Cardiac muscle cell (in vitro differentiated cells and primary cell): ENCODE measurements around the gene BTG2. TPM values are rescaled to one million over a fixed set of nuclear protein-coding genes. Genes with fewer than 3 reads are reported as not detected.
"Not testable (repeated sequence)": the region's sequence is repeated elsewhere in the genome, so short reads cannot be mapped to it uniquely, and the experiment has no call there.

ENCODE experiments used
- DNase-seq, 2 donors: peaks; one replicate each; pipeline versions ENCODE4 v3.0.0 to v3.0.0-alpha.2; 2010 to 2017; ENCODE audit warnings: low read depth in 1 of 2, low spot score in 1 of 2
- H3K27ac ChIP-seq: fragments of 200-600 bp; sonication (generic); 2 replicates; pipeline ENCODE4 v1.5.1; 2016
- H3K27me3 ChIP-seq: fragments of 200-600 bp; sonication (generic); 2 replicates; pipeline ENCODE4 v1.6.0; 2016; ENCODE audit warnings: control low read depth
- H3K36me3 ChIP-seq: fragments of 200-600 bp; sonication (generic); 2 replicates; pipeline ENCODE4 v1.5.1; 2016; ENCODE audit warnings: control low read depth
- H3K4me1 ChIP-seq: fragments of 200-600 bp; sonication (generic); 2 replicates; pipeline ENCODE4 v1.8.1; 2017; ENCODE audit warnings: low read depth, mild to moderate bottlenecking, mixed run types
- H3K4me3 ChIP-seq: fragments of 200-600 bp; sonication (generic); 2 replicates; pipeline ENCODE4 v1.5.1; 2016; ENCODE audit warnings: mild to moderate bottlenecking
- H3K9me3 ChIP-seq: fragments of 200-600 bp; sonication (generic); 2 replicates; pipeline ENCODE4 v1.5.1; 2017; ENCODE audit warnings: low read depth, mild to moderate bottlenecking, control low read depth
- polyA plus RNA-seq: library from polyadenylated mRNA; unstranded; fragments of >200 nt; fragmentation: Nextera tagmentation; extraction: Ambion mirVana; gene quantifications from 2 replicates; pipeline ENCODE4 v1.2.1, GENCODE V29; 2016
- total RNA-seq: library from RNA; depleted of rRNA; stranded (reverse); fragments of >200 nt; gene quantifications from 2 replicates; pipeline ENCODE4 v1.2.3, GENCODE V29; 2016
- TF ChIP-seq, protein P1 (sequence below): IDR thresholded peaks from 2 replicates; pipeline ENCODE4 v1.5.1; 2012; ENCODE audit warnings: low read depth, mild to moderate bottlenecking, low read length

Gene BTG2
- total and polyA plus RNA-seq, 2 experiments from 2014 or later: 45.6 to 66.0 TPM

- Histone ChIP-seq H3K27ac (no peak overlapping the region), H3K36me3 (no peaks in the 10 kb centered on the region), H3K27me3 (no peaks in the 10 kb centered on the region), H3K4me1 (peaks cover 20% of the 10 kb centered on the region), H3K9me3 (no peaks in the 10 kb centered on the region), H3K4me3 (no peak overlapping the region)
- no peak for DNase-seq
- TF ChIP-seq, protein P1, sequence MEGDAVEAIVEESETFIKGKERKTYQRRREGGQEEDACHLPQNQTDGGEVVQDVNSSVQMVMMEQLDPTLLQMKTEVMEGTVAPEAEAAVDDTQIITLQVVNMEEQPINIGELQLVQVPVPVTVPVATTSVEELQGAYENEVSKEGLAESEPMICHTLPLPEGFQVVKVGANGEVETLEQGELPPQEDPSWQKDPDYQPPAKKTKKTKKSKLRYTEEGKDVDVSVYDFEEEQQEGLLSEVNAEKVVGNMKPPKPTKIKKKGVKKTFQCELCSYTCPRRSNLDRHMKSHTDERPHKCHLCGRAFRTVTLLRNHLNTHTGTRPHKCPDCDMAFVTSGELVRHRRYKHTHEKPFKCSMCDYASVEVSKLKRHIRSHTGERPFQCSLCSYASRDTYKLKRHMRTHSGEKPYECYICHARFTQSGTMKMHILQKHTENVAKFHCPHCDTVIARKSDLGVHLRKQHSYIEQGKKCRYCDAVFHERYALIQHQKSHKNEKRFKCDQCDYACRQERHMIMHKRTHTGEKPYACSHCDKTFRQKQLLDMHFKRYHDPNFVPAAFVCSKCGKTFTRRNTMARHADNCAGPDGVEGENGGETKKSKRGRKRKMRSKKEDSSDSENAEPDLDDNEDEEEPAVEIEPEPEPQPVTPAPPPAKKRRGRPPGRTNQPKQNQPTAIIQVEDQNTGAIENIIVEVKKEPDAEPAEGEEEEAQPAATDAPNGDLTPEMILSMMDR: no peak
Observed at GRCh38 chr1:203295796-203296195, 9.5 kb upstream of the BTG2 start.

GRCh38 chr1:203296460-203297073 is 8.8 kb upstream of the BTG2 start:
- Histone ChIP-seq H3K36me3 (no peaks in the 10 kb centered on the region), H3K4me1 (peaks cover 22% of the 10 kb centered on the region), H3K4me3 (no peak overlapping the region), H3K27ac (no peak overlapping the region), H3K9me3 (no peaks in the 10 kb centered on the region), H3K27me3 (no peaks in the 10 kb centered on the region)
- DNase-seq: peak in 1 of 2 donors; percentile 73
- TF ChIP-seq, protein P1: no peak

DNA sequence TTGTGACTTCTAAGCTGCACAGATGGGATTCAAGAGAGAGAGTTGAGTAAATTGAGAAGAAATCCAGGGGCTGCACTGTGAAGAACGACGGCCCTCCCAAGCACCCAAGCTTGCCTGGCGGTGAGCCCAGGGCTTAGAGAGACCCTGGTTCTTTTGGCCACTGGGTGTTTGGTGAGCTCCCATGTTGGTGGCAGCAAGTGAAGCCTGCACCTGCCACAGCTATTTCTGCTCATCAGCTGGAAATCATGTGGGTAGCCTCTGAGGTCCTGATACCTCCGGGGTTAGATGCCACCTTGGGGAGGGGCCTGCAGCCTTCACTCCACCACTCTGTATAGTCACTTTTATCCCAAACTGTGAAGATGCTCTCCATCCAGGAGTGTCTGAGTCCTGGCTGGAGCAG is 6.2 kb upstream of the BTG2 start:
- no peaks in the 10 kb centered on the region for H3K9me3 ChIP-seq

DNA sequence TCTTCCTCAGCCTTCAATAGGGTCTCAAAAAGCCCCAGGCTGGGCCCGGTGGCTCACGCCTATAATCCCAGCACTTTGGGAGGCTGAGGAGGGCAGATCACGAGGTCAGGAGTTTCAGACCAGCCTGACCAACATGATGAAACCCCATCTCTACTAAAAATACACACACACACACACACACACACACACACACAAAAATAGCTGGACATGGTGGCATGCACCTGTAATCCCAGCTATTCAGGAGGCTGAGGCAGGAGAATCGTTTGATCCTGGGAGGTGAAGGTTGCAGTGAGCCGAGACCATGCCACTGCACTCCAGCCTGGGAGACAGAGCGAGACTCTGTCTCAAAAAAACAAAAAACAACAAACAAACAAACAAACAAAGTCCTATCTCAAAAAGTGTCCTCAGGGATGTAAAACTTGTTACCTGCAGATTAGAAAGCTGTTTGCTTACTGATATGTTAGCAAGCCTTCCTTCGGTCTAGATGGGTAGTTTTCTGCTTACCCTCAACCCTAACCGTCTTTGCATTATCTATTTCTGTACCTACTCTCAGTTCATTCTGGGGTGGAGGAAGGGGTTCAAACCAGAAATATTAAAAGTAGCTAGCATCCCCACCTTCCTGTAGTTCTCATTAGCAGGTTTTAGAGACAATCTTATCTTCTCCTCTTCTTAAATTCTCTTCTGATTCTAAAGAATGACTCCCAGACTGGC is 5.4 kb upstream of the BTG2 start:
- Histone ChIP-seq H3K4me1 (peaks cover 25% of the 10 kb centered on the region), H3K27ac (peak overlapping the region; percentile 36)
- DNase-seq, H3K9me3 ChIP-seq, H3K36me3 ChIP-seq, H3K4me3 ChIP-seq, H3K27me3 ChIP-seq: not testable (repeated sequence)

More for the DNA sequence above, 6.2 kb upstream of the BTG2 start:
- TF ChIP-seq, protein P1: no peak
- H3K4me1 ChIP-seq: peaks cover 25% of the 10 kb centered on the region
- no peaks in the 10 kb centered on the region for H3K27me3 ChIP-seq
- H3K27ac ChIP-seq: no peak overlapping the region
- no peak overlapping the region for H3K4me3 ChIP-seq
- DNase-seq: no peak
- no peaks in the 10 kb centered on the region for H3K36me3 ChIP-seq

GRCh38 chr1:203300441-203301330 is 4.6 kb upstream of the BTG2 start:
- Histone ChIP-seq H3K4me1 (peaks cover 20% of the 10 kb centered on the region), H3K4me3 (no peak overlapping the region), H3K36me3 (no peaks in the 10 kb centered on the region), H3K27ac (peak overlapping the region; percentile 36), H3K27me3 (no peaks in the 10 kb centered on the region), H3K9me3 (no peaks in the 10 kb centered on the region)
- no peak for DNase-seq
- TF ChIP-seq, protein P1: no peak

GRCh38 chr1:203301331-203301668 is 4.0 kb upstream of the BTG2 start:
- TF ChIP-seq, protein P1: no peak
- H3K27me3 ChIP-seq: no peaks in the 10 kb centered on the region
- no peak overlapping the region for H3K27ac ChIP-seq
- no peaks in the 10 kb centered on the region for H3K9me3 ChIP-seq
- no peaks in the 10 kb centered on the region for H3K36me3 ChIP-seq
- peaks cover 20% of the 10 kb centered on the region for H3K4me1 ChIP-seq
- no peak for DNase-seq
- no peak overlapping the region for H3K4me3 ChIP-seq
